Motor neuron (in vitro differentiated cells): ENCODE data around the gene TAF11L13. TPM values are rescaled to one million over a fixed set of nuclear protein-coding genes. Genes with fewer than 3 reads are reported as not detected.

Source experiments
- total RNA-seq, 8 experiments: library from RNA; unstranded; fragments of 300-600 nt; gene quantifications; 2 replicates each; pipeline versions ENCODE4 v1.2.3 to v1.2.4, GENCODE V29; 2022

The TAF11L13 gene
- total RNA-seq, 8 experiments from 2014 or later = 0.42 TPM; not detected in 7

Other genes starting within 250 kb of the TAF11L13 start
- gene TAF11L2, start 133.9 kb upstream of the TAF11L13 start, total RNA-seq = not detected
- gene TAF11L3, start 113.7 kb upstream of the TAF11L13 start, total RNA-seq = not detected
- not detected for gene TAF11L4, start 110.3 kb upstream of the TAF11L13 start, total RNA-seq
- gene TAF11L5, start 106.9 kb upstream of the TAF11L13 start, total RNA-seq = 1 to 10 TPM in 5 of 8 experiments, not detected in 3; 1.4 to 8.5 (median 2.1) TPM
- not detected for gene TAF11L6, start 103.4 kb upstream of the TAF11L13 start, total RNA-seq
- gene TAF11L7, start 46.3 kb upstream of the TAF11L13 start, total RNA-seq = 1 to 10 TPM in 2 of 8 experiments, not detected in 6; 2.0 to 2.3 TPM
- not detected for gene TAF11L8, start 41.1 kb upstream of the TAF11L13 start, total RNA-seq
- not detected for gene TAF11L9, start 37.7 kb upstream of the TAF11L13 start, total RNA-seq
- gene TAF11L10, start 34.3 kb upstream of the TAF11L13 start, total RNA-seq = 1 to 10 TPM in 5 of 8 experiments, not detected in 3; 1.4 to 8.5 (median 2.1) TPM
- under 1 TPM in 3 of 8 experiments, not detected in 5; 0.21 to 0.29 (median 0.24) TPM for gene TAF11L11, start 27.9 kb upstream of the TAF11L13 start, total RNA-seq
- gene TAF11L12, start 21.7 kb upstream of the TAF11L13 start, total RNA-seq = under 1 TPM in 2 of 8 experiments, not detected in 6; 0.28 to 0.32 TPM
- gene TAF11L14, start 2.4 kb downstream of the TAF11L13 start, total RNA-seq = under 1 TPM in 1 of 8 experiments, not detected in 7; 0.54 TPM